H9 (cell line): ENCODE results near the gene TMPRSS2. TPM values are rescaled to one million over a fixed set of nuclear protein-coding genes. Genes with fewer than 3 reads are reported as not detected.

ENCODE experiments used
- DNase-seq: peaks from one replicate; pipeline ENCODE4 v3.0.0-alpha.2; 2017
- H2AFZ ChIP-seq: one replicate; pipeline ENCODE4 v1.6.1; 2013; ENCODE audit warnings: mild to moderate bottlenecking, low read length, control low read depth, moderate library complexity
- H2AK5ac ChIP-seq: 2 replicates; pipeline ENCODE4 v1.6.1; 2013; ENCODE audit warnings: low read length, control low read depth, mixed read lengths; ENCODE audit not compliant: insufficient read length
- H2BK120ac ChIP-seq: one replicate; pipeline ENCODE4 v1.6.1; 2013; ENCODE audit warnings: low read depth, mild to moderate bottlenecking, low read length, control low read depth, inconsistent platforms; ENCODE audit not compliant: poor library complexity, severe bottlenecking
- H2BK12ac ChIP-seq: 2 replicates; pipeline ENCODE4 v1.6.1; 2013; ENCODE audit warnings: low read length, control low read depth, mixed read lengths, low read depth; ENCODE audit not compliant: insufficient read length
- H2BK15ac ChIP-seq: 2 replicates; pipeline ENCODE4 v1.6.1; 2013; ENCODE audit warnings: low read depth, low read length, control low read depth
- H2BK20ac ChIP-seq: one replicate; pipeline ENCODE4 v1.6.1; 2013; ENCODE audit warnings: low read depth, mild to moderate bottlenecking, low read length, control low read depth, inconsistent platforms; ENCODE audit not compliant: poor library complexity, severe bottlenecking
- H2BK5ac ChIP-seq: 2 replicates; pipeline ENCODE4 v1.6.1; 2013; ENCODE audit warnings: low read length, control low read depth, mixed read lengths; ENCODE audit not compliant: insufficient read length
- H3K14ac ChIP-seq: 2 replicates; pipeline ENCODE4 v1.6.1; 2013; ENCODE audit warnings: low read length, control low read depth; ENCODE audit not compliant: insufficient read depth
- H3K18ac ChIP-seq: 2 replicates; pipeline ENCODE4 v1.6.1; 2013; ENCODE audit warnings: low read depth, mild to moderate bottlenecking, mixed read lengths, low read length, control low read depth; ENCODE audit not compliant: insufficient read length
- H3K23ac ChIP-seq: 2 replicates; pipeline ENCODE4 v1.6.1; 2013; ENCODE audit warnings: low read length, control low read depth, mixed read lengths, low read depth; ENCODE audit not compliant: insufficient read length
- H3K23me2 ChIP-seq: 2 replicates; pipeline ENCODE4 v1.6.1; 2013; ENCODE audit warnings: low read depth, mild to moderate bottlenecking, mixed read lengths, low read length, control low read depth; ENCODE audit not compliant: insufficient read length, poor library complexity, severe bottlenecking
- H3K27ac ChIP-seq: 2 replicates; pipeline ENCODE4 v1.5.1; 2013; ENCODE audit warnings: low read length, control low read depth, mixed read lengths, low read depth; ENCODE audit not compliant: insufficient read length
- H3K27me3 ChIP-seq: 2 replicates; pipeline ENCODE4 v1.6.1; 2013; ENCODE audit warnings: low read length, control low read depth, inconsistent platforms; ENCODE audit not compliant: insufficient read depth
- H3K4ac ChIP-seq: 2 replicates; pipeline ENCODE4 v1.6.1; 2013; ENCODE audit warnings: low read depth, mild to moderate bottlenecking, control low read depth, inconsistent platforms, low read length, moderate library complexity
- H3K4me1 ChIP-seq: 2 replicates; pipeline ENCODE4 v1.6.1; 2013; ENCODE audit warnings: low read length, control low read depth, inconsistent platforms; ENCODE audit not compliant: insufficient read depth
- H3K4me2 ChIP-seq: 2 replicates; pipeline ENCODE4 v1.6.1; 2013; ENCODE audit warnings: low read length, control low read depth, mixed read lengths; ENCODE audit not compliant: insufficient read length, insufficient read depth
- H3K56ac ChIP-seq: 2 replicates; pipeline ENCODE4 v1.6.1; 2013; ENCODE audit warnings: low read depth, mild to moderate bottlenecking, mixed read lengths, low read length, control low read depth; ENCODE audit not compliant: insufficient read length
- H3K79me1 ChIP-seq: 2 replicates; pipeline ENCODE4 v1.6.1; 2013; ENCODE audit warnings: low read depth, mild to moderate bottlenecking, moderate library complexity, low read length, control low read depth, inconsistent platforms; ENCODE audit not compliant: insufficient read depth, poor library complexity, severe bottlenecking
- H3K79me2 ChIP-seq: 2 replicates; pipeline ENCODE4 v1.6.1; 2013; ENCODE audit warnings: low read length, control low read depth, inconsistent platforms; ENCODE audit not compliant: insufficient read depth
- H3K9ac ChIP-seq: 2 replicates; pipeline ENCODE4 v1.6.1; 2013; ENCODE audit warnings: low read length, control low read depth, mixed read lengths; ENCODE audit not compliant: insufficient read length; ENCODE audit errors: extremely low read depth
- H3K9me3 ChIP-seq: one replicate; pipeline ENCODE4 v1.6.1; 2013; ENCODE audit warnings: low read depth, low read length, inconsistent platforms; ENCODE audit not compliant: control insufficient read depth
- H3T11ph ChIP-seq: one replicate; pipeline ENCODE4 v1.6.1; 2013; ENCODE audit warnings: mild to moderate bottlenecking, low read length, control low read depth, inconsistent platforms
- H4K20me1 ChIP-seq: one replicate; pipeline ENCODE4 v1.6.1; 2013; ENCODE audit not compliant: control insufficient read depth, insufficient read length, insufficient read depth
- H4K5ac ChIP-seq: 2 replicates; pipeline ENCODE4 v1.6.1; 2013; ENCODE audit warnings: low read depth, mild to moderate bottlenecking, mixed read lengths, low read length, control low read depth; ENCODE audit not compliant: insufficient read length
- H4K8ac ChIP-seq: replicated peaks from 2 replicates; pipeline ENCODE4 v1.6.1; 2013; ENCODE audit warnings: low read length, control low read depth, mixed read lengths, low read depth; ENCODE audit not compliant: insufficient read length
- H4K91ac ChIP-seq: 2 replicates; pipeline ENCODE4 v1.6.1; 2013; ENCODE audit warnings: low read depth, mild to moderate bottlenecking, moderate library complexity, mixed read lengths, low read length, control low read depth; ENCODE audit not compliant: insufficient read length
- H3K27ac Mint-ChIP-seq, 3 experiments: 2 replicates in 2 of 3; 3 replicates in 1 of 3; pipeline ENCODE4 v1.8.0; 2020 to 2021; ENCODE audit warnings: mixed read lengths in 3 of 3, mild to moderate bottlenecking in 1 of 3, moderate library complexity in 1 of 3
- H3K27me3 Mint-ChIP-seq: 2 replicates; pipeline ENCODE4 v1.8.0; 2021; ENCODE audit warnings: low read depth, mild to moderate bottlenecking, moderate library complexity, mixed read lengths
- H3K36me3 Mint-ChIP-seq, 3 experiments: 2 replicates in 2 of 3; 3 replicates in 1 of 3; pipeline ENCODE4 v1.8.0; 2020 to 2021; ENCODE audit warnings: low read depth in 3 of 3, mixed read lengths in 3 of 3; ENCODE audit not compliant: insufficient read depth in 1 of 3
- H3K4me1 Mint-ChIP-seq, 2 experiments: 2 replicates each; pipeline ENCODE4 v1.8.0; 2020; ENCODE audit warnings: mixed read lengths in 2 of 2
- H3K4me3 Mint-ChIP-seq, 2 experiments: 2 replicates in 1 of 2; 3 replicates in 1 of 2; pipeline ENCODE4 v1.8.0; 2020 to 2021; ENCODE audit warnings: mild to moderate bottlenecking in 2 of 2, mixed read lengths in 2 of 2, moderate library complexity in 1 of 2
- H3K9me3 Mint-ChIP-seq, 2 experiments: 2 replicates in 1 of 2; 3 replicates in 1 of 2; pipeline ENCODE4 v1.8.0; 2020; ENCODE audit warnings: mild to moderate bottlenecking in 2 of 2, mixed read lengths in 2 of 2, moderate library complexity in 1 of 2
- WGBS: extraction: QIAGEN DNeasy Blood & Tissue Kit; methylation state at CpG from one replicate; pipeline ENCODE4 v1.1.7; 2013; ENCODE audit warnings: missing lambda C conversion rate, low lambda C conversion rate, mixed read lengths; ENCODE audit not compliant: insufficient read length; ENCODE audit errors: extremely low coverage; 5-methylcytosine and 5-hydroxymethylcytosine counted together
- total RNA-seq: library from RNA; stranded (reverse); gene quantifications from 2 replicates; pipeline ENCODE4 v1.2.1, GENCODE V29; 2021
- TF ChIP-seq, protein P1 (sequence below): fragments of 200-600 bp; sonication (generic); conservative IDR thresholded peaks from 3 replicates; pipeline ENCODE4 v1.8.0; 2021; ENCODE audit warnings: antibody characterized with exemption, mild to moderate bottlenecking

The TMPRSS2 gene
- total RNA-seq, 1 experiment from 2014 or later: 12.1 TPM

- Mint-ChIP-seq H3K27me3 (peaks cover 43% of the 10 kb centered on the region), H3K4me1 (peaks cover 26 to 34% of the 10 kb centered on the region in 2 experiments), H3K9me3 (no peaks in the 10 kb centered on the region), H3K27ac (no peak overlapping the region), H3K36me3 (no peaks in the 10 kb centered on the region), H3K4me3 (peak overlapping the region; percentile 78 to 85)
- Histone ChIP-seq H2AK5ac (no peak overlapping the region), H3K9me3 (no peaks in the 10 kb centered on the region), H2BK15ac (no peak overlapping the region), H3K27me3 (peaks cover 10% of the 10 kb centered on the region; the same call in 1 of the 2 replicates), H4K91ac (no peak overlapping the region), H3K18ac (no peak overlapping the region), H3K27ac (no peak overlapping the region), H3K4me1 (no peaks in the 10 kb centered on the region; the same call in 1 of the 2 replicates), H3K9ac (no peak overlapping the region), H3K23me2 (peaks cover 13% of the 10 kb centered on the region), H2AFZ (no peak overlapping the region), H2BK20ac (no peak overlapping the region), H2BK12ac (no peak overlapping the region), H3K56ac (no peak overlapping the region), H4K8ac (no peak overlapping the region), H3K79me2 (no peaks in the 10 kb centered on the region), H3K4ac (no peak overlapping the region), H3T11ph (no peak overlapping the region), H3K4me2 (peak overlapping the region; percentile 70), H3K79me1 (no peaks in the 10 kb centered on the region), H2BK5ac (no peak overlapping the region), H4K20me1 (no peaks in the 10 kb centered on the region), H3K23ac (no peak overlapping the region), H2BK120ac (no peak overlapping the region), H4K5ac (no peak overlapping the region), H3K14ac (no peak overlapping the region)
- no CpG with 5 or more reads among the region's 7 CpGs for WGBS
- TF ChIP-seq, protein P1, sequence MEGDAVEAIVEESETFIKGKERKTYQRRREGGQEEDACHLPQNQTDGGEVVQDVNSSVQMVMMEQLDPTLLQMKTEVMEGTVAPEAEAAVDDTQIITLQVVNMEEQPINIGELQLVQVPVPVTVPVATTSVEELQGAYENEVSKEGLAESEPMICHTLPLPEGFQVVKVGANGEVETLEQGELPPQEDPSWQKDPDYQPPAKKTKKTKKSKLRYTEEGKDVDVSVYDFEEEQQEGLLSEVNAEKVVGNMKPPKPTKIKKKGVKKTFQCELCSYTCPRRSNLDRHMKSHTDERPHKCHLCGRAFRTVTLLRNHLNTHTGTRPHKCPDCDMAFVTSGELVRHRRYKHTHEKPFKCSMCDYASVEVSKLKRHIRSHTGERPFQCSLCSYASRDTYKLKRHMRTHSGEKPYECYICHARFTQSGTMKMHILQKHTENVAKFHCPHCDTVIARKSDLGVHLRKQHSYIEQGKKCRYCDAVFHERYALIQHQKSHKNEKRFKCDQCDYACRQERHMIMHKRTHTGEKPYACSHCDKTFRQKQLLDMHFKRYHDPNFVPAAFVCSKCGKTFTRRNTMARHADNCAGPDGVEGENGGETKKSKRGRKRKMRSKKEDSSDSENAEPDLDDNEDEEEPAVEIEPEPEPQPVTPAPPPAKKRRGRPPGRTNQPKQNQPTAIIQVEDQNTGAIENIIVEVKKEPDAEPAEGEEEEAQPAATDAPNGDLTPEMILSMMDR: no peak
- no peak for DNase-seq
Measured at GRCh38 chr21:41506005-41506594, 1.9 kb downstream of the TMPRSS2 start.
